Thoracic aorta (tissue), 2 donors: ENCODE measurements around the gene LDLR. TPM values are rescaled to one million over a fixed set of nuclear protein-coding genes. Genes with fewer than 3 reads are reported as not detected.
A peak's percentile ranks its signal among the peaks of the same experiment; 100 is the strongest.
"Not testable (repeated sequence)": the region's sequence is repeated elsewhere in the genome, so short reads cannot be mapped to it uniquely, and the experiment has no call there.

Experiments used
- ATAC-seq: fragments of 150-250 bp; one replicate; pipeline ENCODE4 v1.8.0; 2017; ENCODE audit warnings: low read depth; ENCODE audit not compliant: insufficient number of reproducible peaks, low FRiP score
- DNase-seq: peaks from one replicate; pipeline ENCODE4 v3.0.0-alpha.2; 2020; ENCODE audit warnings: low spot score
- H3K27ac ChIP-seq, 2 donors: fragments of 200-600 bp; sonication (generic); 1 replicate in 1 of 2; 2 replicates in 1 of 2; pipeline ENCODE4 v1.5.1; 2016; ENCODE audit warnings: mild to moderate bottlenecking in 2 of 2, moderate library complexity in 2 of 2
- H3K27me3 ChIP-seq: fragments of 200-600 bp; sonication (generic); replicated peaks from 2 replicates; pipeline ENCODE4 v1.6.0; 2016; ENCODE audit warnings: mild to moderate bottlenecking; ENCODE audit not compliant: insufficient read depth
- H3K36me3 ChIP-seq: fragments of 200-600 bp; sonication (generic); one replicate; pipeline ENCODE4 v1.5.1; 2016
- H3K4me1 ChIP-seq, 2 donors: fragments of 200-600 bp; sonication (generic); 1 replicate in 1 of 2; 2 replicates in 1 of 2; pipeline versions ENCODE4 v1.5.1 to v1.6.0; 2016; ENCODE audit warnings: low read depth in 2 of 2, mild to moderate bottlenecking in 1 of 2; ENCODE audit not compliant: control insufficient read depth in 1 of 2
- H3K4me3 ChIP-seq: fragments of 200-600 bp; sonication (generic); 2 replicates; pipeline ENCODE4 v1.5.1; 2016; ENCODE audit warnings: mild to moderate bottlenecking
- H3K9me3 ChIP-seq: fragments of 200-600 bp; sonication (generic); 2 replicates; pipeline ENCODE4 v1.5.1; 2016
- total RNA-seq, 2 donors: library from RNA; depleted of rRNA; stranded (reverse); fragments of >200 nt; gene quantifications; one replicate each; pipeline versions ENCODE4 v1.1.0 to v1.2.3, GENCODE V29; 2016
- TF ChIP-seq, protein P1 (sequence below): fragments of 200-600 bp; sonication (generic); IDR thresholded peaks from one replicate; pipeline ENCODE4 v1.5.1; 2019; ENCODE audit warnings: antibody characterized with exemption

The LDLR gene
- total RNA-seq, 2 donors from 2014 or later, result 39.8 to 108 TPM

DNA sequence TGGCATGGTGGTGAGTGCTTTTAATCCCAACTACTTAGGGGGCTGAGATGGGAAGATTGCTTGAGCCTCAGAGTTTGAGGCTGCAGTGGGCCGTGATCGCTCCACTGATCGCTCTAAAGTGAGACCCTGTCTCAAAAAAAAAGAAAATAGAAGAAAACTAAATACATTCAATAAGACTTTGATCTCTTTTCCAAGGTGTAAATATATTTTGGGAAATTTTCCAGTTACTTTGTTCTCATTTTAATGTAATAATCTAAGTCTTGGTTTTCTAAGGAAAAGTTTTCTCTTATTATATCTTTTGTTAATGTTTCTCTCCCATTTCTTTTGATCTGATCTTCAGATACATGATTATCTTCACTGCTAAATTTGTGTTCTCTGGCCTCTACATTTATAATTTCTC, 9.6 kb downstream of the LDLR start:
- Histone ChIP-seq H3K36me3 (peaks cover 18% of the 10 kb centered on the region), H3K4me1 (peaks cover 16 to 34% of the 10 kb centered on the region in 2 donors), H3K27ac (no peak overlapping the region), H3K9me3 (no peaks in the 10 kb centered on the region), H3K4me3 (no peak overlapping the region), H3K27me3 (no peaks in the 10 kb centered on the region)
- DNase-seq (no peak), ATAC-seq (no peak)
- TF ChIP-seq, protein P1, sequence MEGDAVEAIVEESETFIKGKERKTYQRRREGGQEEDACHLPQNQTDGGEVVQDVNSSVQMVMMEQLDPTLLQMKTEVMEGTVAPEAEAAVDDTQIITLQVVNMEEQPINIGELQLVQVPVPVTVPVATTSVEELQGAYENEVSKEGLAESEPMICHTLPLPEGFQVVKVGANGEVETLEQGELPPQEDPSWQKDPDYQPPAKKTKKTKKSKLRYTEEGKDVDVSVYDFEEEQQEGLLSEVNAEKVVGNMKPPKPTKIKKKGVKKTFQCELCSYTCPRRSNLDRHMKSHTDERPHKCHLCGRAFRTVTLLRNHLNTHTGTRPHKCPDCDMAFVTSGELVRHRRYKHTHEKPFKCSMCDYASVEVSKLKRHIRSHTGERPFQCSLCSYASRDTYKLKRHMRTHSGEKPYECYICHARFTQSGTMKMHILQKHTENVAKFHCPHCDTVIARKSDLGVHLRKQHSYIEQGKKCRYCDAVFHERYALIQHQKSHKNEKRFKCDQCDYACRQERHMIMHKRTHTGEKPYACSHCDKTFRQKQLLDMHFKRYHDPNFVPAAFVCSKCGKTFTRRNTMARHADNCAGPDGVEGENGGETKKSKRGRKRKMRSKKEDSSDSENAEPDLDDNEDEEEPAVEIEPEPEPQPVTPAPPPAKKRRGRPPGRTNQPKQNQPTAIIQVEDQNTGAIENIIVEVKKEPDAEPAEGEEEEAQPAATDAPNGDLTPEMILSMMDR, result no peak

DNA sequence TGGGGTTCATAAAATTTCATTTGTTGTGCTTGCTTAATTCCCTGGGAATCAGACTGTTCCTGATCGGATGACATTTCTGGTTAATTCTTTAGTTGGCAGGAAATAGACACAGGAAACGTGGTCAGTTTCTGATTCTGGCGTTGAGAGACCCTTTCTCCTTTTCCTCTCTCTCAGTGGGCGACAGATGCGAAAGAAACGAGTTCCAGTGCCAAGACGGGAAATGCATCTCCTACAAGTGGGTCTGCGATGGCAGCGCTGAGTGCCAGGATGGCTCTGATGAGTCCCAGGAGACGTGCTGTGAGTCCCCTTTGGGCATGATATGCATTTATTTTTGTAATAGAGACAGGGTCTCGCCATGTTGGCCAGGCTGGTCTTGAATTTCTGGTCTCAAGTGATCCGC, 10.8 kb downstream of the LDLR start:
- Histone ChIP-seq H3K4me3 (no peak overlapping the region), H3K27me3 (no peaks in the 10 kb centered on the region), H3K9me3 (no peaks in the 10 kb centered on the region), H3K36me3 (peaks cover 26% of the 10 kb centered on the region), H3K27ac (peak overlapping the region in 1 of 2 donors; percentile 42), H3K4me1 (peaks cover 16 to 25% of the 10 kb centered on the region in 2 donors)
- DNase-seq (no peak), ATAC-seq (no peak)
- TF ChIP-seq, protein P1, result no peak

DNA sequence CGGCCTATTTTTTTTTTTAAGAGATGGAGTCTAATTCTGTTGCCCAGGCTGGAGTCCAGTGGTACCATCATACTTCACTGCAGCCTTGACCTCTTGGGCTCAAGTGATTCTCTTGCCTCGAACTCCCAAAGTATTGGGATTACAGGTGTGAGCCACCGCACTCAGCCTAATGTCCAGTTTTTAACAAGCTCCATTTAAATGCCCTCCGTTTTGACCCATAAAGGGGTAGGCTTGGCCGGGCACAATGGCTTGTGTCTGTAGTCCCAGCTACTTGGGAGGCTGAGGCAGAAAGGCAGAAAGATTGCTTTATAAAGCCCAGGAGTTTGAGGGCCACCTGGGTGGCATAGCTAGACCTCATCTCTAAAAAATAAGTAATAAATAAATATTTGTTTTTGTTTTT, 11.8 kb downstream of the LDLR start:
- H3K27ac ChIP-seq, result no peak overlapping the region
- TF ChIP-seq, protein P1, result no peak
- peaks cover 35% of the 10 kb centered on the region for H3K36me3 ChIP-seq
- no peak for DNase-seq
- no peaks in the 10 kb centered on the region for H3K9me3 ChIP-seq
- H3K27me3 ChIP-seq, result no peaks in the 10 kb centered on the region
- peaks cover 7 to 16% of the 10 kb centered on the region in 2 donors for H3K4me1 ChIP-seq
- H3K4me3 ChIP-seq, result no peak overlapping the region
- no peak for ATAC-seq

DNA sequence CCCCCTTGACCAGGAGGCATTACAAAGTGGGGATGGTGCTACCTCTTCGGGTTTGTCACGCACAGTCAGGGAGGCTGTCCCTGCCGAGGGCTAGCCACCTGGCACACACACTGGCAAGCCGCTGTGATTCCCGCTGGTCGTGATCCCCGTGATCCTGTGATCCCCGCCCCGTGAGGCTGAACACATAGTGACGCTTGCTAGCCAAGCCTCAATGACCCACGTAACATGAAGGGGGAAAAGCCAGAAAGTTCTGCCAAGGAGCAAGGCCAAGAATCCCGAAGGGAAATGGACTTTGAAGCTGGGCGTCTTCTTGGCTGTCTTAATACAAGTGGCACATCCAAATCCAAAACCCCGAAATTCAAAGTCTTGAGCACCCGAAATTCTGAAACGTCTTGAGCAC, 13.7 kb downstream of the LDLR start:
- DNase-seq (no peak), ATAC-seq (no peak)
- H3K4me3 ChIP-seq, result no peak overlapping the region
- H3K27ac ChIP-seq, result no peak overlapping the region
- no peaks in the 10 kb centered on the region for H3K4me1 ChIP-seq
- H3K9me3 ChIP-seq, result no peaks in the 10 kb centered on the region
- TF ChIP-seq, protein P1, result no peak
- H3K36me3 ChIP-seq, result peaks cover 53% of the 10 kb centered on the region
- H3K27me3 ChIP-seq, result no peaks in the 10 kb centered on the region

DNA sequence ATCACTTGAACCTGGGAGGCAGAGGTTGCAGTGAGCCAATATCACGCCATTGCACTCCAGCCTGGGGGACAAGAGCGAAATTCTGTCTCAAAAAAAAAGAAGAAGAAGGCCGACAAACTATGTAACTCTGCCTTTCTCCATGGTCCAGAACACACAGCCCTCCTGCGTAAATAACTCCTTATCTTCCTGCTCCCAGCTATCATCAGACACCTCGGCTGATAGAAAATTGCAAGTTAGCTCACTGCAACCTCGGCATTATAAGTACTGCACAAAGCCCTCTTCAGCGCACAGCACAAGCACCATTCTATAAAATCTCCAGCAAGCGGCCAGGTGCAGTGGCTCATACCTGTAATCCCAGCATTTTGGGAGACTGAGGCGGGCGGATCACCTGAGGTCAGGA, 14.4 kb downstream of the LDLR start:
- not testable (repeated sequence) for H3K27ac ChIP-seq, ATAC-seq, DNase-seq, H3K4me1 ChIP-seq, H3K9me3 ChIP-seq, H3K4me3 ChIP-seq, H3K27me3 ChIP-seq
- H3K36me3 ChIP-seq, result peaks cover 58% of the 10 kb centered on the region

DNA sequence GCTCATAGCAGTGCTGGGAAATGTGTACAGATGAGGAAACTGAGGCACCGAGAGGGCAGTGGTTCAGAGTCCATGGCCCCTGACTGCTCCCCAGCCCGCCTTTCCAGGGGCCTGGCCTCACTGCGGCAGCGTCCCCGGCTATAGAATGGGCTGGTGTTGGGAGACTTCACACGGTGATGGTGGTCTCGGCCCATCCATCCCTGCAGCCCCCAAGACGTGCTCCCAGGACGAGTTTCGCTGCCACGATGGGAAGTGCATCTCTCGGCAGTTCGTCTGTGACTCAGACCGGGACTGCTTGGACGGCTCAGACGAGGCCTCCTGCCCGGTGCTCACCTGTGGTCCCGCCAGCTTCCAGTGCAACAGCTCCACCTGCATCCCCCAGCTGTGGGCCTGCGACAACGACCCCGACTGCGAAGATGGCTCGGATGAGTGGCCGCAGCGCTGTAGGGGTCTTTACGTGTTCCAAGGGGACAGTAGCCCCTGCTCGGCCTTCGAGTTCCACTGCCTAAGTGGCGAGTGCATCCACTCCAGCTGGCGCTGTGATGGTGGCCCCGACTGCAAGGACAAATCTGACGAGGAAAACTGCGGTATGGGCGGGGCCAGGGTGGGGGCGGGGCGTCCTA, 15.9 kb downstream of the LDLR start:
- Histone ChIP-seq H3K36me3 (peaks cover 69% of the 10 kb centered on the region), H3K4me3 (no peak overlapping the region), H3K27me3 (no peaks in the 10 kb centered on the region), H3K9me3 (no peaks in the 10 kb centered on the region), H3K4me1 (no peaks in the 10 kb centered on the region), H3K27ac (no peak overlapping the region)
- TF ChIP-seq, protein P1, result no peak
- no peak for ATAC-seq
- no peak for DNase-seq
